Measurements from ENCODE around the gene CCDC85A. TPM values are rescaled to one million over a fixed set of nuclear protein-coding genes. Genes with fewer than 3 reads are reported as not detected.

Gene CCDC85A
- total RNA-seq, 2 donors from 2014 or later = 2.4 to 5.0 TPM

DNA sequence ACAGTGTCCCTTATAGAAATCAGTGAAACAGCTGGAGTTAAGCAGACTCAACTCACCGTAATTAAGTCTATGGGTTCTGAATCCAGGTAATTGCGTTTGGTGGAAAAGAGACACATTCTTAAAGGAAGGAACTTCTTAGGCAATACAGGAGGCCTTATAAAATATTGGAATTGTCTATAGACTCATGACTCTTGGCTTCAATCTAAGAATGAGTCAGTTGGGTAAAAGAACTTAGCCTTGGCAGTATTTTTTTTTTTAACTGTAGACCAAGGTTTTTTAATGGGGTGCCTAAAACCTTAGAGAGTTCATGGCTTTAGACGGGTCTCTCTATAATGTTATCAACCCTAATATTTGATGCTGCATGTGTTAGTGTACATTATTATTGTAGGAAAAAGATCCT lies 47.6 kb downstream of the CCDC85A start:
- no peak for DNase-seq (ENCODE audit: low spot score)
- H3K27me3 ChIP-seq = no peaks in the 10 kb centered on the region
- no peak overlapping the region for H3K27ac ChIP-seq
- no peaks in the 10 kb centered on the region for H3K36me3 ChIP-seq
- TF ChIP-seq, protein P1, sequence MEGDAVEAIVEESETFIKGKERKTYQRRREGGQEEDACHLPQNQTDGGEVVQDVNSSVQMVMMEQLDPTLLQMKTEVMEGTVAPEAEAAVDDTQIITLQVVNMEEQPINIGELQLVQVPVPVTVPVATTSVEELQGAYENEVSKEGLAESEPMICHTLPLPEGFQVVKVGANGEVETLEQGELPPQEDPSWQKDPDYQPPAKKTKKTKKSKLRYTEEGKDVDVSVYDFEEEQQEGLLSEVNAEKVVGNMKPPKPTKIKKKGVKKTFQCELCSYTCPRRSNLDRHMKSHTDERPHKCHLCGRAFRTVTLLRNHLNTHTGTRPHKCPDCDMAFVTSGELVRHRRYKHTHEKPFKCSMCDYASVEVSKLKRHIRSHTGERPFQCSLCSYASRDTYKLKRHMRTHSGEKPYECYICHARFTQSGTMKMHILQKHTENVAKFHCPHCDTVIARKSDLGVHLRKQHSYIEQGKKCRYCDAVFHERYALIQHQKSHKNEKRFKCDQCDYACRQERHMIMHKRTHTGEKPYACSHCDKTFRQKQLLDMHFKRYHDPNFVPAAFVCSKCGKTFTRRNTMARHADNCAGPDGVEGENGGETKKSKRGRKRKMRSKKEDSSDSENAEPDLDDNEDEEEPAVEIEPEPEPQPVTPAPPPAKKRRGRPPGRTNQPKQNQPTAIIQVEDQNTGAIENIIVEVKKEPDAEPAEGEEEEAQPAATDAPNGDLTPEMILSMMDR (IDR thresholded peaks at IDR 0.05) = no peak
- no peaks in the 10 kb centered on the region for H3K4me1 ChIP-seq
- H3K4me3 ChIP-seq = no peak overlapping the region
- no peaks in the 10 kb centered on the region for H3K9me3 ChIP-seq

- H3K4me1 ChIP-seq = no peaks in the 10 kb centered on the region
- TF ChIP-seq, protein P1 (IDR thresholded peaks at IDR 0.05) = no peak
- no peaks in the 10 kb centered on the region for H3K9me3 ChIP-seq
- H3K4me3 ChIP-seq = no peak overlapping the region
- H3K27me3 ChIP-seq = no peaks in the 10 kb centered on the region
- DNase-seq (ENCODE audit: low spot score) = no peak
- H3K27ac ChIP-seq = no peak overlapping the region
- H3K36me3 ChIP-seq = no peaks in the 10 kb centered on the region
These were observed 49.1 kb downstream of the CCDC85A start for GRCh38 chr2:56232912-56233311.

- Histone ChIP-seq H3K4me3 (no peak overlapping the region), H3K27ac (no peak overlapping the region), H3K27me3 (no peaks in the 10 kb centered on the region), H3K4me1 (no peaks in the 10 kb centered on the region), H3K9me3 (no peaks in the 10 kb centered on the region), H3K36me3 (no peaks in the 10 kb centered on the region)
- TF ChIP-seq, protein P1 (IDR thresholded peaks at IDR 0.05) = no peak
- DNase-seq (ENCODE audit: low spot score) = no peak
These were observed 50.5 kb downstream of the CCDC85A start for GRCh38 chr2:56234241-56234640.

- Histone ChIP-seq H3K27me3 (no peaks in the 10 kb centered on the region), H3K9me3 (peaks cover 0 to 17% of the 10 kb centered on the region in 2 donors), H3K36me3 (no peaks in the 10 kb centered on the region), H3K4me1 (no peaks in the 10 kb centered on the region), H3K27ac (no peak overlapping the region), H3K4me3 (no peak overlapping the region)
- TF ChIP-seq, protein P1 (IDR thresholded peaks at IDR 0.05) = no peak
- DNase-seq (ENCODE audit: low spot score) = no peak
These were observed 55.2 kb downstream of the CCDC85A start for GRCh38 chr2:56239030-56239429.

GRCh38 chr2:56239437-56239836 lies 55.6 kb downstream of the CCDC85A start:
- DNase-seq (ENCODE audit: low spot score) = no peak
- Histone ChIP-seq H3K9me3 (peaks cover 0 to 17% of the 10 kb centered on the region in 2 donors), H3K27ac (no peak overlapping the region), H3K36me3 (no peaks in the 10 kb centered on the region), H3K4me1 (no peaks in the 10 kb centered on the region), H3K4me3 (no peak overlapping the region), H3K27me3 (no peaks in the 10 kb centered on the region)
- TF ChIP-seq, protein P1 (IDR thresholded peaks at IDR 0.05) = no peak

DNA sequence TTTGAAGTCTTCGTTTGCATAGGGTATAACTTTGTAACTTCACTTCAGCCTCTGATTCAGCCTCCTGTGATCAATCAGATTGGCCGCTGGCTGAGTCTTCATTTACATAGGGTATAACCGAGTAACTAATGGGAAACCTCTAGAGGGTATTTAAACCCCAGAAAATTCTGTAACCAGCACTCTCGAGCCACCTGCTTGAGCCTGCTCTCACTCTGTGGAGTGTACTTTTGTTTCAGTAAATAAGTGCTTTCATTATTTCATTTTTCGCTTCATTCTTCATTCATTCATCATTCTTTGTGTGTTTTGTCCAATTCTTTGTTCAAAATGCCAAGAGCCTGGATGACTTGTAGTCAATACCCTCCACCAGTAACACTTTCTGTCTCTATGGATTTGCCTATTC lies 56.4 kb downstream of the CCDC85A start:
- Histone ChIP-seq H3K9me3 (peaks cover 0 to 17% of the 10 kb centered on the region in 2 donors), H3K4me3 (no peak overlapping the region), H3K4me1 (no peaks in the 10 kb centered on the region), H3K27me3 (no peaks in the 10 kb centered on the region), H3K36me3 (no peaks in the 10 kb centered on the region), H3K27ac (no peak overlapping the region)
- DNase-seq (ENCODE audit: low spot score) = no peak
- TF ChIP-seq, protein P1 (IDR thresholded peaks at IDR 0.05) = no peak

Data from right atrium auricular region (tissue), 2 donors.